MCF 10A (cell line): ENCODE measurements around the gene RPAP2. TPM values are rescaled to one million over a fixed set of nuclear protein-coding genes. Genes with fewer than 3 reads are reported as not detected.
A peak's percentile ranks its signal among the peaks of the same experiment; 100 is the strongest.
"Not testable (repeated sequence)": the region's sequence is repeated elsewhere in the genome, so short reads cannot be mapped to it uniquely, and the experiment has no call there.

Experiments
- Bru-seq: library from RNA; stranded (reverse); fragments of 400-500 nt; gene quantifications from one replicate; lab custom pipeline; 2021; lab: Mats Ljungman, UMichigan
- BruChase-seq, 2 experiments: library from RNA; stranded (reverse); fragments of 400-500 nt; gene quantifications; one replicate each; lab custom pipeline; 2021; lab: Mats Ljungman, UMichigan
- BruUV-seq: library from RNA; stranded (reverse); fragments of 400-500 nt; replicated peaks from 2 replicates; lab custom pipeline; 2021; lab: Mats Ljungman, UMichigan
- CTCF ChIA-PET: fragments of 300-600 bp; sonication (Branson Sonifier 250); formaldehyde crosslinking; extraction: SDS; loops from one replicate; lab custom pipeline; 2021; ENCODE audit warnings: antibody characterized with exemption, inconsistent platforms; lab: Yijun Ruan, JAX
- POLR2A ChIA-PET: fragments of 300-600, 350-650 bp; sonication (Branson Sonifier 250); formaldehyde crosslinking; extraction: SDS; loops from one replicate; lab custom pipeline; 2020; ENCODE audit warnings: antibody characterized with exemption, inconsistent platforms; lab: Yijun Ruan, JAX
- DNase-seq: peaks from one replicate; pipeline ENCODE4 v3.0.0-alpha.2; 2018; ENCODE audit not compliant: unreplicated experiment
- H3K27ac Mint-ChIP-seq: one replicate; pipeline ENCODE4 v1.8.0; 2022; ENCODE audit warnings: mild to moderate bottlenecking, low read depth, mixed read lengths; ENCODE audit not compliant: unreplicated experiment
- H3K27me3 Mint-ChIP-seq: one replicate; pipeline ENCODE4 v1.8.0; 2022; ENCODE audit warnings: mixed read lengths; ENCODE audit not compliant: insufficient read depth, unreplicated experiment
- H3K36me3 Mint-ChIP-seq: one replicate; pipeline ENCODE4 v1.8.0; 2022; ENCODE audit warnings: mild to moderate bottlenecking, moderate library complexity, mixed read lengths; ENCODE audit not compliant: insufficient read depth, unreplicated experiment
- H3K4me1 Mint-ChIP-seq: one replicate; pipeline ENCODE4 v1.8.0; 2022; ENCODE audit warnings: mixed read lengths; ENCODE audit not compliant: insufficient read depth, unreplicated experiment
- H3K4me3 Mint-ChIP-seq: one replicate; pipeline ENCODE4 v1.8.0; 2022; ENCODE audit warnings: mild to moderate bottlenecking, moderate library complexity, mixed read lengths; ENCODE audit not compliant: unreplicated experiment
- H3K9me3 Mint-ChIP-seq: one replicate; pipeline ENCODE4 v1.8.0; 2022; ENCODE audit warnings: mixed read lengths; ENCODE audit not compliant: unreplicated experiment
- CTCF ChIP-seq: fragments of 200-600 bp; IDR thresholded peaks from one replicate; pipeline ENCODE4 v1.8.0; 2022; ENCODE audit warnings: antibody characterized with exemption, mild to moderate bottlenecking; ENCODE audit not compliant: unreplicated experiment
- intact Hi-C: fragments of 100-400 bp; cut with micrococcal nuclease; formaldehyde crosslinking; loops from 2 replicates; pipeline ENCODE4 v1.14.1; 2022
- long read RNA-seq: library from polyadenylated mRNA; stranded (forward); transcript quantifications from one replicate; pipeline ENCODE4 v2.0.0, GENCODE V29; 2022
- total RNA-seq: library from RNA; stranded (reverse); gene quantifications from 2 replicates; pipeline ENCODE4 v1.2.3, GENCODE V29; 2022

Gene RPAP2
- total RNA-seq (26.2 and 29.3 TPM in 2 replicates), Bru-seq, nascent RNA (percentile 84 among the genes with signal in this experiment), BruChase-seq, experiment 1, labeled RNA remaining after a 6-hour chase (percentile 87 among the genes with signal in this experiment), BruChase-seq, experiment 2, labeled RNA remaining after a 2-hour chase (percentile 89 among the genes with signal in this experiment)
- long read RNA-seq, full-length matches to known transcripts: 15 of 25 reads
- long read RNA-seq, partial matches to known transcripts: 5 of 25 reads
- long read RNA-seq, other reads (novel, unspliced or antisense): 5 of 25 reads

GRCh38 chr1:92298573-92299476 lies at the start of gene RPAP2, which contains the start of gene GLMN:
TSS of gene RPAP2 (plus strand) at chr1:92299059. CDS start at chr1:92299074, 15 bp downstream.
TSS of gene GLMN (minus strand) at chr1:92298987. CDS start at chr1:92297999, 988 bp downstream.
- no TSS peak for BruUV-seq
- Mint-ChIP-seq H3K36me3 (peaks cover 26% of the 10 kb centered on the region), H3K4me1 (peaks cover 10% of the 10 kb centered on the region), H3K27ac (peak within 1 kb of the TSS; percentile 96), H3K4me3 (peak within 1 kb of the TSS; percentile 97), H3K27me3 (no peaks in the 10 kb centered on the region), H3K9me3 (no peaks in the 10 kb centered on the region)
- intact Hi-C loops: loop anchor here (2.0 kb wide), 2 partner anchors 302 to 788 kb away; no protein-coding TSS in a partner anchor
- ChIA-PET POLR2A (interaction anchor here (0.5 to 1.5 kb wide), 16 partner anchors 9 to 780 kb away, joined by 3 to 6 read pairs (median 3); no protein-coding TSS in a partner anchor), CTCF (interaction anchor here (0.6 to 2.8 kb wide), 8 partner anchors 8 to 343 kb away, joined by 3 to 11 read pairs (median 3); no protein-coding TSS in a partner anchor)
- peak; percentile 89 for DNase-seq
- peak; percentile 3 for TF ChIP-seq CTCF

- BruUV-seq, H3K27me3 Mint-ChIP-seq, intact Hi-C loops, H3K4me1 Mint-ChIP-seq, H3K4me3 Mint-ChIP-seq, DNase-seq: not testable (repeated sequence)
- H3K27ac Mint-ChIP-seq: peak overlapping the region; percentile 10
- peaks cover 16% of the 10 kb centered on the region for H3K9me3 Mint-ChIP-seq
- CTCF ChIA-PET: interaction anchor here (0.6 to 1.0 kb wide), 3 partner anchors 9 to 809 kb away, joined by 3 to 4 read pairs (median 4); no protein-coding TSS in a partner anchor
- H3K36me3 Mint-ChIP-seq: peaks cover 38% of the 10 kb centered on the region
- POLR2A ChIA-PET: interaction anchor here (1.0 to 1.3 kb wide), 2 partner anchors 9 kb away, joined by 3 to 5 read pairs; no protein-coding TSS in a partner anchor
Measured at GRCh38 chr1:92254714-92255113, 44.1 kb upstream of the RPAP2 start.

GRCh38 chr1:92259350-92259749 lies 39.5 kb upstream of the RPAP2 start:
- Mint-ChIP-seq H3K9me3 (peaks cover 16% of the 10 kb centered on the region), H3K27ac (peak overlapping the region; percentile 51), H3K27me3 (no peaks in the 10 kb centered on the region), H3K4me3 (no peak overlapping the region), H3K4me1 (no peaks in the 10 kb centered on the region), H3K36me3 (peaks cover 44% of the 10 kb centered on the region)
- intact Hi-C loops: no loop called here
- TF ChIP-seq CTCF: no peak
- ChIA-PET CTCF (interaction anchor here (0.6 kb wide), 1 partner anchor 291 kb away, joined by 3 read pairs; no protein-coding TSS in a partner anchor), POLR2A (no interaction called here)
- peak; percentile 16 for DNase-seq
- BruUV-seq: no TSS peak

GRCh38 chr1:92262516-92262915 lies 36.3 kb upstream of the RPAP2 start:
- Mint-ChIP-seq H3K4me1 (no peaks in the 10 kb centered on the region), H3K36me3 (peaks cover 38% of the 10 kb centered on the region), H3K9me3 (no peaks in the 10 kb centered on the region), H3K27me3 (no peaks in the 10 kb centered on the region), H3K27ac (no peak overlapping the region), H3K4me3 (no peak overlapping the region)
- no TSS peak for BruUV-seq
- intact Hi-C loops: no loop called here
- no peak for TF ChIP-seq CTCF
- POLR2A ChIA-PET: interaction anchor here (1.3 kb wide), 1 partner anchor 7 kb away, joined by 5 read pairs; no protein-coding TSS in a partner anchor
- CTCF ChIA-PET: interaction anchor here (0.6 kb wide), 1 partner anchor 172 kb away, joined by 3 read pairs; no protein-coding TSS in a partner anchor
- no peak for DNase-seq
